SIG-M5 treated with dmso at 0.1 percent for 504 hours (cell line): ENCODE measurements around the gene ACSS3.
"Not testable (repeated sequence)": the region's sequence is repeated elsewhere in the genome, so short reads cannot be mapped to it uniquely, and the experiment has no call there.

Experiments
- DNase-seq: peaks from one replicate; lab custom pipeline; 2025; ENCODE audit not compliant: unreplicated experiment; lab: John Stamatoyannopoulos, UW

Gene ACSS3

DNA sequence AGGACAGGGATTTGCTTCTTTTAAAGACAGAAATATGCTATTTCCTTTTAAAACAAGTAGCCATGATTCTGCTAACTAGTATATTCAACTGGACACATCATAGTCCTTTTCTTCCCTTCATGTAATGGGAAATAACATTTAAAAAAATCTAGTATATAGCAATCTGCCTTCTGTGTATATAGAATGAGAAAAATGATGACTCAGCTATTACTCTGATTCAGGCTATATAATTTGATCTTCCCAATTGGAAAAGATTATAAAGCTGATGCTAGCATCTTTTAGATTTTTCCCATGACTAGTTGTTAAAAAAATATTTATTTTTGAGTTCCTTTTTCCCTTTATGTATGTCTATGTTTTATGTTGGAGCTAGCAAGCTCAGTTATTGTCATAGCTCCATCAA, 86.9 kb downstream of the ACSS3 start:
- DNase-seq = no peak

DNA sequence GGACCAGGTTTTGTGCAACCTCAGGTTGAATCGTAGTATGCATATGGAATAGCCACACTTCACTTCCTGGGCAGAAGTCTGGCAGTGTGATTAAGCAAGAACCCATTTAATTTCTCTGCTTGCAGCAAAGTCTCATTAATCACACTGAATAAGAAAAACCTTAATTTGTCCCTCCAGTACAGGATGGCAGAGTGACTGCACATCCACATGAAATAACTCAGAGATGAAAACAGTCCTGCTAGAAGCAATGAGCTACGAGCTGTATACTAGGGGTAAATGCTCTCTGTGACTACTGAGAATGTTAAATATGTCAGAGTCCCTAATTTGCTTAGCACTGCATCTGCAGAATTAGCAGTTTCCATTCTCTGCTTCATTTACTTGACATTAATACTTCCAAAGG, 88.9 kb downstream of the ACSS3 start:
- no peak for DNase-seq

DNA sequence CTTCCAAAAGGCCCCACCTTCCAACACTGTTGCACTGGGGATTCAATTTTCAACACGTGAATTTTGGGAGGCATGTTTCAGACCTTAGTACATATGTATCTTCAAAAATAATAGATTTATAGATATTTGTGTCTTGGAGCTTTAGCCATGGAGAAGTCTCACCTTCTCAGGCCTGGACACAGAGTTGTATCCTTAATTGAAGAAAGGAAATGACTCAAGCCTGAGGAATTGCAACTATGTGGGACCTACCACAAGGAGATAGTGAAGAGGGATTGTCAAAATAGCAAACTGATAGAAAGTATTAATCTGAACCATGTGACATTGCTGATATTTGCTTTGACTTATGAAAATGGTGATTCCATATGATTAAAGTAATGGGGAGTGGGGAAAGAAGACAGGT, 89.8 kb downstream of the ACSS3 start:
- DNase-seq = no peak

- DNase-seq = no peak
These were observed 90.6 kb downstream of the ACSS3 start for GRCh38 chr12:81168445-81168844.

GRCh38 chr12:81170072-81170471, 92.2 kb downstream of the ACSS3 start:
- no peak for DNase-seq

- DNase-seq = no peak
These were observed 95.0 kb downstream of the ACSS3 start for GRCh38 chr12:81172851-81173250.

- no peak for DNase-seq
These were observed 96.8 kb downstream of the ACSS3 start for GRCh38 chr12:81174664-81175063.

- no peak for DNase-seq
These were observed 98.9 kb downstream of the ACSS3 start for GRCh38 chr12:81176796-81177195.

DNA sequence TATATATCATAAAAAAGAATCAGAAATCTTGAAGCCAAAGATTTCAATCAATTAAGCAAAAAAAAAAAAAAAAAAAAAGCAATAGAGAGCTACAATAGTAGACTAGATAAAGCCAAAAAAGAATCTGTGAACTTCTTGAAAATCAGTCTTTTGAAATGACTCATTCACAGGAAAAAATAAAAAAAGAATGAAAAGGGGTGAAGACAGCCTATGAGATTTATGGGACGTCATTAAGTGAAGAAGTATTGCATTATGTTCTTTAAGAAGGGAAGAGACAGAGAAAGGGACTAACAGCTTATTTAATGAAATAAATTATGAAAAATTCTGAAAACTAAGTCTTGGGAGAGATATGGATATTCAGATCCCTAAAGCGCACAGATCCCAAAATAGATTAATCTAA, 103.8 kb downstream of the ACSS3 start:
- DNase-seq = no peak

DNA sequence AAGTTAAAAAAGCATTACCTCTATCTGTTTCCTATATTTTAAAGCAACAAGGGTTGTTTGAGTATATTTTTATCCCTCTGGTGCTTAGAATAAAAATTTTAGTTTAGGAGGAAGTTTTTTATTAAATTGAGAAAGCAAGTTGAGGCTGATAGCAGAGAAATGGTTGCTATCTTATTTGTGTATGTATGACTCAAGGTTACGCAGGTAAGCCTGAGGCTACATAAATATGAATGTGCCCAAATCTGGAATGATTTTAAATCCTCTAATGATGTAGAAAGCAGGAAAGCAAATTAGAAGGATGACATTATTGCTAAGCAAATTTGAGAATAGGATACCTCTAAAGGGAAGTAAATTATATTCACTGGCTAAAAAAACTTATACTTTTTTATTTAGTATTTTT, 109.8 kb downstream of the ACSS3 start:
- no peak for DNase-seq

DNA sequence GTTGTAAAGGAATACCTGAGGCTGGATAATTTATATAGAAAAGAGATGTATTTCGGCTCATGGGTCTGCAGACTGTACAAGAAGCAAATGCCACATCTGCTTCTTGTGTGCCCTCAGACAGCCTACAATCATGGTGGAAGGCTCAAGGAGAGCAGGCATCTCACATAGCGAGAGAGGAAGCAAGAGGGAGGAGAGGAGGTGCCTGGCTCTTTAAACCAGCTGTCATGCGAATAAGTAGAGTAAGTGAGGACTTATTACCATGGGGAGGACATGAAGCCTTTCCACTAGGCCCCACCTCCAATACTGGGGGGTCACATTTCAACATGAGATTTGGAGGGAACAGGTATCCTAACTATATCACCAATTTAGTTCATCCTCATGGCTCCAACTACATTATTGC, 118.7 kb downstream of the ACSS3 start:
- no peak for DNase-seq

- DNase-seq = not testable (repeated sequence)
These were observed 122.7 kb downstream of the ACSS3 start for GRCh38 chr12:81200561-81200960.

GRCh38 chr12:81203671-81204204, 125.9 kb downstream of the ACSS3 start:
- DNase-seq = no peak

- DNase-seq = no peak
These were observed 127.5 kb downstream of the ACSS3 start for GRCh38 chr12:81205416-81205815.

DNA sequence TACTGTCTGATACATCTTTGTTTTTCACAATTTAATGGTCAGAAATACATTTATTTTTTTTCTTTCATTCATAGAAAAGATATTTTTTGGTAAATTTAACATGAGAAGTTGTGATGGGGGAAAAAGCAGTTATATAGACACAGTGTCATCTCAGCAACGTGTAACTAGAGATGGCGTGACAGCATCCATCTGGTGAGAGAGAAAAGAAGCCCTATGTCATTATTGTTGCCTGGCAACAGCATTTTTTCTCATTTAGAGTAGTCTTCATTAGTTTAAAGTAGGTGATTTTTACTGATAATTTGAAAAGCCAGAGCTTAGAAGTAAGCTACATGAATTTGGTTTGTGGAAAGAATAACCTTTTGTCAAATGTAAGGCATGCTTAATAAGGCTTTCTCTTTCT, 128.6 kb downstream of the ACSS3 start:
- DNase-seq = no peak

- DNase-seq = no peak
These were observed 129.3 kb downstream of the ACSS3 start for GRCh38 chr12:81207173-81207572.

DNA sequence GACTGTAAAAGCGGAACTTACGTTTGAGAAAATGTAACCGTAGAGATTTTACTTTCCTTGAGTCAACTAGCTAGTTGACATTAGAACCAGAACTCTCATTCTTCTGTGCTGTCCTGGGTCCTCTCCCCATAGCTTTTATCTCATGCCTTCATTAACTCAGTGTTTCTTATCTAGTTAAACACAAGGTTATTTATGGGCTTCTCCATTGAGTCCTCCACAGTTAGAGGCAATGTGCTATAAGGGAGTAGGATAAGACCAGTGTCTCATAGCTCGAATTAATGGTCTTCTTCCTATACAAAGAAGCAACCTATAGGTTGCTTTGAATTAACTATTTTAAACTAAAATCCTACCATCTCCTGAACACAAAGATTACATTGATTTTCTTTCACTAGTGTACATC, 129.8 kb downstream of the ACSS3 start:
- DNase-seq = no peak

DNA sequence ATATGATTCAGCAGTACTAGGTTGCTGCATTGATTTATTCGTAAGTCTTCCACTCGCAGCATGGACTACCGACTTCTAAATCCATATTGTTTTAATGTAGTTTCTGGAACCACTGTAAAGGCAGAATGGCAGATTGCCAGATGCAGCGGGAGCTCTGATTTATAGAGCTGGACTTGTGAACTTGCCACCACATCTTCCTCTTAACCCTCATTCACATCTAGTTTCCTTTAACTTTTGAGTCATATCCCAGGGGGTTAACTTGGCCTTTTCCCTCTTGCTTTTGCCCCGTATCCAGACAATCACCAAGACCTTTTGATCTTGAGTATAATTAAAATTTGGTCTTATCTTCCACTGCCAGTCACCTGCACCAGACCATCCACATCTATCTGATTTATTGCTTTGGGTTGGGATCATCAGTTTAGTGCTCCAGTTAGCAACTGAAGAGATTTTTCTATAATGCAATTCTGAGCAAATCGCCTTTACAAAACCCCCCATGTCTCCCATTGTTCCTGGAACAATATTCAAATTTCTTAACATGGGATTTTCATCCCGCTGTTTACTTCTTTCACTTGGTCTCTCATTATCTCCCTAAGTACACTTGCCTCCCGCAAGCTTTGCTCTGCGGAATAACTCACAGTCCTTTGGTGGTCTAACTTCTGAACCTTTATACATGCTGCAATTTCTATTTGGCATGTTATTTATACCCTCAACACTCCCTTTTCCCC, 130.5 kb downstream of the ACSS3 start:
- DNase-seq = no peak

DNA sequence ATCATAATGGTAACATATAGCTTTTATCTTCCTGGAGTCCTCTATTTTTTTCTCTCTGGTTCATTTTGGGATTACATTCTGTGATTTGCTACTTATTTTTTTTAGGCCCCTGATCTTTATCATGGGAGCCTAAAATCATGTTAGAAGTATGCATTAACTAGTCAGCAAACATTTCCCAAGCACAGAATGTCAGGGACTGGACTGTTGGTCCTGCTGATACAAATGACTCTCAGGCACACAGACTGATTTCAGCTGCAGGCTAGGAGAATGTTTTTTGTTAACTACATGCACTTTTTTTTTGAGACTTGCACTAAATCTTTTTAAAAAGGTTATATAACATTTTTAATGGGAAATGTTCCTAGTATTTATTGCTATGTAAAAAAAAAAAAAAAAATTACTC, 131.1 kb downstream of the ACSS3 start:
- no peak for DNase-seq

GRCh38 chr12:81209772-81210225, 131.9 kb downstream of the ACSS3 start:
- DNase-seq = not testable (repeated sequence)

DNA sequence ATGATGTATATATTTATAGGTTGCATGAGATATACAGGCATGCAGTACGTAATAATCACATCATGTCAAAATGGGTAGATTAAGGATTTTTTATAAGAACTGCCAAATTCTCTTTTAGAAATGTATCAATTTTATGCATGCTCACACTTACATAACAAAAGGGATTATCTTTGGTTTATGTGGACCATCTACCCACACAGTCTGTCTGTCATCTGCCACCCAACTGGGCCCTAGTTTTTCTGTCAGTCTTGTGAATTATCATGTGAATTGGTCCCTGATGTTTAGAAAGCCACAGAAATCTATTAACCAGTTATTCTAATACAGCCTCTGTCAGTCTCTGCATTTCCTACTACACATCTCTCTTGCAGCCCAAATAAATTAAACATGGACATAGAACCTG, 133.4 kb downstream of the ACSS3 start:
- DNase-seq = no peak

- DNase-seq = no peak
These were observed 135.3 kb downstream of the ACSS3 start for GRCh38 chr12:81212996-81213696.
